A673 (cell line): ENCODE data around the gene MAP4K4. TPM values are rescaled to one million over a fixed set of nuclear protein-coding genes. Genes with fewer than 3 reads are reported as not detected.

Experiments
- BruUV-seq: library from RNA; stranded (reverse); fragments of 400-500 nt; replicated peaks from 2 replicates; lab custom pipeline; 2021; lab: Mats Ljungman, UMichigan
- CTCF ChIA-PET: fragments of 300-600 bp; sonication (Branson Sonifier 250); formaldehyde crosslinking; loops from one replicate; lab custom pipeline; 2022; ENCODE audit warnings: antibody characterized with exemption; lab: Charles Lee
- POLR2A ChIA-PET: fragments of 300-600 bp; sonication (Branson Sonifier 250); formaldehyde crosslinking; loops from one replicate; lab custom pipeline; 2022; ENCODE audit warnings: antibody characterized with exemption; ENCODE audit not compliant: low non-redundant PET; lab: Charles Lee
- DNase-seq: peaks from one replicate; pipeline ENCODE4 v3.0.0-alpha.2; 2015; ENCODE audit warnings: low spot score
- H3K27ac ChIP-seq: fragments of 200-600 bp; sonication (generic); 2 replicates; pipeline ENCODE4 v1.5.1; 2016; ENCODE audit warnings: mixed run types, low read depth, mild to moderate bottlenecking, mixed read lengths, antibody characterized with exemption, low read length; ENCODE audit not compliant: poor library complexity, severe bottlenecking
- H3K27me3 ChIP-seq: fragments of 200-600 bp; sonication (generic); replicated peaks from 2 replicates; pipeline ENCODE4 v1.6.1; 2017; ENCODE audit warnings: mixed run types, low read depth, mild to moderate bottlenecking, mixed read lengths, antibody characterized with exemption, low read length; ENCODE audit not compliant: insufficient read depth, poor library complexity
- H3K36me3 ChIP-seq: fragments of 200-600 bp; sonication (generic); 2 replicates; pipeline ENCODE4 v1.6.1; 2016; ENCODE audit warnings: mixed run types, mild to moderate bottlenecking, mixed read lengths, antibody characterized with exemption, low read length; ENCODE audit not compliant: insufficient read depth, poor library complexity, severe bottlenecking
- H3K4me1 ChIP-seq: fragments of 200-600 bp; sonication (generic); 2 replicates; pipeline ENCODE4 v1.6.1; 2017; ENCODE audit warnings: mixed run types, mild to moderate bottlenecking, mixed read lengths, antibody characterized with exemption, low read length; ENCODE audit not compliant: insufficient read depth, poor library complexity, severe bottlenecking
- H3K4me3 ChIP-seq: fragments of 200-600 bp; sonication (generic); 2 replicates; pipeline ENCODE4 v1.5.1; 2016; ENCODE audit warnings: low read depth, mixed run types, mild to moderate bottlenecking, mixed read lengths, low read length; ENCODE audit not compliant: poor library complexity, severe bottlenecking
- H3K9me3 ChIP-seq: fragments of 200-600 bp; sonication (generic); 2 replicates; pipeline ENCODE4 v1.6.1; 2016; ENCODE audit warnings: mixed run types, low read depth, mild to moderate bottlenecking, mixed read lengths, antibody characterized with exemption, low read length; ENCODE audit not compliant: poor library complexity, severe bottlenecking
- EZH2 ChIP-seq: fragments of 200-600 bp; sonication (generic); IDR thresholded peaks from 2 replicates; pipeline ENCODE4 v1.6.1; 2017; ENCODE audit warnings: borderline replicate concordance, low read depth, mild to moderate bottlenecking, mixed read lengths, antibody characterized with exemption, low read length; ENCODE audit not compliant: poor library complexity, severe bottlenecking
- intact Hi-C: fragments of 100-400 bp; cut with micrococcal nuclease; formaldehyde crosslinking; loops from one replicate; pipeline ENCODE4 v1.10.0; 2022; ENCODE audit not compliant: unreplicated experiment
- total RNA-seq: library from RNA; stranded (reverse); gene quantifications from 2 replicates; pipeline ENCODE4 v1.2.3, GENCODE V29; 2021
- TF ChIP-seq, protein P1 (sequence below): fragments of 300-800, 200-600 bp; sonication (generic); conservative IDR thresholded peaks from 2 replicates; pipeline ENCODE4 v1.5.1; 2017; ENCODE audit warnings: low read depth, mild to moderate bottlenecking, antibody characterized with exemption, low read length, moderate library complexity, mixed read lengths

Gene MAP4K4
- total RNA-seq, 1 experiment from 2014 or later: 157 TPM

DNA sequence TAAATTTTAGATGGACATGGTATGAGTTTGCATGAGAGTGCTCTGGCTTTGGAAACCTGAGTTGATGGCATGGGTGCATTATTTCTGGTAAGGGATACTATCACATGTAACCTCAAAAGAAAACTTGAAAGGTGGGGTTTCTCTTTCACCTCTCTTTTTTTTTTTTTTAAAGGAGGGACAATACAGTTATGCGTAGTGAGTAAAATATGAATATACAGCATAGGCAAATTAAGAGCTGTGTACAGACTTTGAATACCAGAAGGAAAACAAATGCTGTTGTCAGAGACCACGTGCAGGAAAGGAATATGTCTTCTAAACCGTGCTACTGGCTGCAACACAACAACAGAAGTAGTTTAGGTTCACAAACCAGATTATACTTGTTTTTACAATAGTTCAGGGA lies 82.1 kb downstream of the MAP4K4 start:
- Histone ChIP-seq H3K9me3 (no peaks in the 10 kb centered on the region), H3K27ac (no peak overlapping the region), H3K36me3 (no peaks in the 10 kb centered on the region), H3K4me1 (peaks cover 60% of the 10 kb centered on the region), H3K4me3 (no peak overlapping the region), H3K27me3 (no peaks in the 10 kb centered on the region)
- intact Hi-C loops: no loop called here
- TF ChIP-seq, protein P1, sequence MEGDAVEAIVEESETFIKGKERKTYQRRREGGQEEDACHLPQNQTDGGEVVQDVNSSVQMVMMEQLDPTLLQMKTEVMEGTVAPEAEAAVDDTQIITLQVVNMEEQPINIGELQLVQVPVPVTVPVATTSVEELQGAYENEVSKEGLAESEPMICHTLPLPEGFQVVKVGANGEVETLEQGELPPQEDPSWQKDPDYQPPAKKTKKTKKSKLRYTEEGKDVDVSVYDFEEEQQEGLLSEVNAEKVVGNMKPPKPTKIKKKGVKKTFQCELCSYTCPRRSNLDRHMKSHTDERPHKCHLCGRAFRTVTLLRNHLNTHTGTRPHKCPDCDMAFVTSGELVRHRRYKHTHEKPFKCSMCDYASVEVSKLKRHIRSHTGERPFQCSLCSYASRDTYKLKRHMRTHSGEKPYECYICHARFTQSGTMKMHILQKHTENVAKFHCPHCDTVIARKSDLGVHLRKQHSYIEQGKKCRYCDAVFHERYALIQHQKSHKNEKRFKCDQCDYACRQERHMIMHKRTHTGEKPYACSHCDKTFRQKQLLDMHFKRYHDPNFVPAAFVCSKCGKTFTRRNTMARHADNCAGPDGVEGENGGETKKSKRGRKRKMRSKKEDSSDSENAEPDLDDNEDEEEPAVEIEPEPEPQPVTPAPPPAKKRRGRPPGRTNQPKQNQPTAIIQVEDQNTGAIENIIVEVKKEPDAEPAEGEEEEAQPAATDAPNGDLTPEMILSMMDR: no peak
- TF ChIP-seq EZH2: no peak
- POLR2A ChIA-PET: no interaction called here
- BruUV-seq: no TSS peak
- no peak for DNase-seq
- CTCF ChIA-PET: interaction anchor here (0.6 kb wide), 1 partner anchor 48 kb away, joined by 4 read pairs; no protein-coding TSS in a partner anchor

DNA sequence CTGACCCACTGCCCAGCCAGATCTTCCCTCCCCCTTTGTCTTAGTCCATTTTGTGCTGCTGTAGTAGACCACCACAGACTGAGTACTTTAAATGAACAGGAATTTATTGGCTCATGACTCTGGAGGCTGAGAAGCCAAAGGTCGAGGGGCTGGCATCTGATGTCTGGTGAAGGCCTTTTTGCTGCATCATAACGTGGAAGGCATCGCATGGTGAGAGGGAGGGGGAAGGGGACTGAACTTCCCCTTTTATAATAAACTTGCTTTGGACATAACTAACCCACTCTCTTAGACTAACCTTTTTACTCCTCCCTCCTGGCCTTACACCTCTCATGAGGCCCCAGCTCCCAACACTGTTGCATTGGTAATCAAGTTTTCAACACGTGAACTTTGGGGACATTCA lies 83.8 kb downstream of the MAP4K4 start:
- Histone ChIP-seq H3K9me3 (no peaks in the 10 kb centered on the region), H3K27me3 (no peaks in the 10 kb centered on the region), H3K4me1 (peaks cover 47% of the 10 kb centered on the region), H3K36me3 (no peaks in the 10 kb centered on the region), H3K4me3 (no peak overlapping the region), H3K27ac (peak overlapping the region; percentile 45)
- BruUV-seq: no TSS peak
- intact Hi-C loops: no loop called here
- CTCF ChIA-PET: no interaction called here
- TF ChIP-seq EZH2: no peak
- TF ChIP-seq, protein P1: no peak
- DNase-seq: no peak
- POLR2A ChIA-PET: no interaction called here

DNA sequence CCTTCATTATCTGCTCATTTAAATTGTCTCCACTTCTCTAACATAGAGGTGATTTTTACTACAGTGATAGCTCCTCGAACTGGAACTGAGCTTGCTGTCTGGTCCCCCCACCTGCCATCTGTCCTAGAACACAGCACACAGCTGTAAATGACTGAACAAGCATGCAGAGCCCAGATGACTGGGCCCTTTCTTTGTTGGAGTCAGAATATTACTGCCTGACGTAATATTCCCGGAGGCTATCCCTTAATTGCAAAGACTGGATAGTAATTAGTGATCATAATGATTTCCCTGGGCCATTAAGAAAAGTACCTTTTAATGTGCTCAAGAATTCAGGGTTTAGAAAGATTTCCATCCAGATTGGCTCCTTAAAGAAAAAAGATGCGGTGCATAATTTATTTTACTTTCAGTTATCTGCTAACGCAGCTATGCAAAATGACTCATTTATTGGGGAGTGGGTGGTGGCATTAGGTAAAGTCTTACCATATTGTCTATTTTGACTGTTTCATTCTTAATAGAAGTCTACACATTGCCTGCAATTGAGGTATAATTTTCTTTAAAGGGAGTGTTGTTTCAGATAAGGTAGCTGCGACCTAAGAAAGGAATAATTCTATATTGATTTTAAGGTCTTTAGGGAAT lies 84.4 kb downstream of the MAP4K4 start:
- no peak overlapping the region for H3K4me3 ChIP-seq
- BruUV-seq: no TSS peak
- CTCF ChIA-PET: no interaction called here
- H3K36me3 ChIP-seq: no peaks in the 10 kb centered on the region
- POLR2A ChIA-PET: interaction anchor here (0.7 kb wide), 1 partner anchor 136 kb away, joined by 4 read pairs; no protein-coding TSS in a partner anchor
- H3K9me3 ChIP-seq: no peaks in the 10 kb centered on the region
- TF ChIP-seq EZH2: no peak
- TF ChIP-seq, protein P1: no peak
- H3K4me1 ChIP-seq: peaks cover 50% of the 10 kb centered on the region
- H3K27me3 ChIP-seq: no peaks in the 10 kb centered on the region
- intact Hi-C loops: no loop called here
- DNase-seq: no peak
- peak overlapping the region; percentile 45 for H3K27ac ChIP-seq
